K562 (cell line): ENCODE measurements around the gene RAB6A. TPM values are rescaled to one million over a fixed set of nuclear protein-coding genes. Genes with fewer than 3 reads are reported as not detected.

Source experiments
- ATAC-seq: fragments of 200-7000 bp; cut with Tn5 transposase; 3 replicates; pipeline ENCODE4 v1.9.1; 2020; ENCODE audit warnings: moderate library complexity
- BruUV-seq: library from RNA; stranded (reverse); fragments of 400-500 nt; replicated peaks from 2 replicates; lab custom pipeline; 2021; lab: Mats Ljungman, UMichigan
- CTCF ChIA-PET: fragments of 300-600 bp; formaldehyde crosslinking; extraction: SDS; loops from one replicate; lab custom pipeline; 2021; ENCODE audit warnings: low intra/inter-chr PET ratio; lab: Yijun Ruan, JAX
- POLR2A ChIA-PET: fragments of 300-600, 350-650 bp; sonication (Branson Sonifier 250); formaldehyde crosslinking; extraction: SDS; loops from one replicate; lab custom pipeline; 2021; ENCODE audit warnings: antibody characterized with exemption, inconsistent platforms; lab: Yijun Ruan, JAX
- DNase-seq, 4 experiments: peaks; one replicate each; pipeline versions ENCODE4 v3.0.0 to v3.0.0-alpha.2; 2011 to 2018; ENCODE audit warnings: low spot score in 3 of 4, mixed read lengths in 3 of 4; ENCODE audit errors: extremely low read depth in 1 of 4
- FAIRE-seq: peaks from 2 replicates; lab custom pipeline; 2011; peaks lifted over from hg19 to GRCh38; lab: Jason Lieb, UNC
- H2AFZ ChIP-seq: 2 replicates; pipeline ENCODE4 v1.6.0; 2011; ENCODE audit warnings: low read depth, low read length, control low read depth, inconsistent platforms
- H3K27ac ChIP-seq: fragments of 200-600 bp; 3 replicates; pipeline ENCODE4 v1.8.0; 2011; ENCODE audit warnings: low read depth, mild to moderate bottlenecking, control low read depth, inconsistent platforms, low read length, moderate library complexity, mixed read lengths; ENCODE audit errors: extremely low read depth
- H3K27me3 ChIP-seq, 2 experiments: fragments of 300-600 bp in 1 of 2; 2 replicates in 1 of 2; 3 replicates in 1 of 2; pipeline versions ENCODE4 v1.6.0 to v1.8.0; 2011; ENCODE audit warnings: inconsistent platforms in 2 of 2, low read length in 2 of 2, mild to moderate bottlenecking in 1 of 2, mixed read lengths in 1 of 2, moderate library complexity in 1 of 2; ENCODE audit not compliant: control insufficient read depth in 2 of 2, insufficient read depth in 2 of 2
- H3K36me3 ChIP-seq: fragments of 300-600 bp; 3 replicates; pipeline ENCODE4 v1.8.0; 2011; ENCODE audit warnings: mild to moderate bottlenecking, low read length, inconsistent platforms; ENCODE audit not compliant: control insufficient read depth, insufficient read depth
- H3K4me1 ChIP-seq, 2 experiments: fragments of 200-600 bp in 1 of 2; replicated peaks in 1 of 2; 2 replicates in 1 of 2; 3 replicates in 1 of 2; pipeline versions ENCODE4 v1.5.1 to v1.8.0; 2011; ENCODE audit warnings: inconsistent platforms in 2 of 2, low read length in 2 of 2, mild to moderate bottlenecking in 1 of 2, mixed read lengths in 1 of 2, moderate library complexity in 1 of 2; ENCODE audit not compliant: control insufficient read depth in 2 of 2, insufficient read depth in 2 of 2
- H3K4me2 ChIP-seq: 2 replicates; pipeline ENCODE4 v1.6.1; 2011; ENCODE audit warnings: low read length, control low read depth, inconsistent platforms, mixed read lengths; ENCODE audit not compliant: insufficient read depth
- H3K4me3 ChIP-seq: fragments of 200-600 bp; sonication (generic), shearing (Covaris generic); 2 replicates; pipeline ENCODE4 v1.5.1; 2016; ENCODE audit warnings: control low read depth, inconsistent platforms
- H3K79me2 ChIP-seq: fragments of 200-600 bp; 3 replicates; pipeline ENCODE4 v1.8.0; 2011; ENCODE audit warnings: low read length, inconsistent platforms; ENCODE audit not compliant: control insufficient read depth, insufficient read depth
- H3K9ac ChIP-seq, 2 experiments: 2 replicates each; pipeline versions ENCODE4 v1.6.0 to v1.6.1; 2011; ENCODE audit warnings: low read depth in 2 of 2, low read length in 2 of 2, control low read depth in 1 of 2, inconsistent platforms in 1 of 2, mild to moderate bottlenecking in 1 of 2, mixed read lengths in 1 of 2; ENCODE audit not compliant: insufficient read depth in 1 of 2
- H3K9me1 ChIP-seq: one replicate; pipeline ENCODE4 v1.6.0; 2011; ENCODE audit warnings: inconsistent platforms, mild to moderate bottlenecking, low read length, moderate library complexity; ENCODE audit not compliant: control insufficient read depth, insufficient read depth
- H3K9me3 ChIP-seq: replicated peaks from 2 replicates; pipeline ENCODE4 v1.5.1; 2011; ENCODE audit warnings: low read depth, low read length, inconsistent platforms; ENCODE audit not compliant: control insufficient read depth, insufficient read depth
- H4K20me1 ChIP-seq: replicated peaks from 2 replicates; pipeline ENCODE4 v1.6.1; 2011; ENCODE audit warnings: low read length, inconsistent platforms, mixed read lengths; ENCODE audit not compliant: control insufficient read depth, insufficient read depth
- E2F8 ChIP-seq: fragments of 450-650 bp; IDR thresholded peaks from 2 replicates; pipeline ENCODE4 v1.7.1; 2018; ENCODE audit warnings: mild to moderate bottlenecking, low read depth; ENCODE audit not compliant: partially characterized antibody
- MTA2 ChIP-seq: fragments of 450-650 bp; IDR thresholded peaks from 2 replicates; pipeline ENCODE4 v1.6.1; 2016; ENCODE audit warnings: low read depth
- SETDB1 ChIP-seq: IDR thresholded peaks from one replicate; pipeline ENCODE4 v1.6.1; 2012; ENCODE audit warnings: low read length, control low read depth, inconsistent platforms
- SUPT5H ChIP-seq: fragments of 450-650 bp; IDR thresholded peaks from 2 replicates; pipeline ENCODE4 v1.6.1; 2016
- ZBTB17 ChIP-seq: fragments of 450-650 bp; formaldehyde crosslinking; IDR thresholded peaks from 2 replicates; pipeline ENCODE4 v1.4.0; 2020; ENCODE audit warnings: mild to moderate bottlenecking
- ZNF277 ChIP-seq: fragments of 250-450 bp; sonication (Bioruptor Pico); IDR thresholded peaks from 2 replicates; pipeline ENCODE4 v1.8.0; 2022; ENCODE audit warnings: inconsistent platforms, mild to moderate bottlenecking, moderate library complexity, borderline replicate concordance
- ZNF518B ChIP-seq: fragments of 250-450 bp; sonication (Bioruptor Pico); IDR thresholded peaks from 2 replicates; pipeline ENCODE4 v1.5.0; 2021; ENCODE audit warnings: mild to moderate bottlenecking, moderate library complexity
- WGBS: fragments of 100-300 bp; shearing (Covaris generic); methylation state at CpG from one replicate; pipeline ENCODE4 v1.1.6; 2016; ENCODE audit warnings: low coverage, mixed read lengths; ENCODE audit not compliant: insufficient coverage; ENCODE audit errors: missing lambda C conversion rate; 5-methylcytosine and 5-hydroxymethylcytosine counted together
- in situ Hi-C: fragments of 300-500 bp; cut with MboI; formaldehyde crosslinking; loops from 4 replicates; pipeline ENCODE4 v1.15.0; 2018; ENCODE audit warnings: inconsistent platforms, mixed read lengths
- intact Hi-C: fragments of 100-400 bp; cut with micrococcal nuclease; formaldehyde crosslinking; loops from 2 replicates; pipeline ENCODE4 v1.14.2; 2022
- polyA plus RNA-seq, 8 experiments: library from polyadenylated mRNA; depleted of rRNA in 4 of 8; stranded (reverse) in 5 of 8; unstranded in 3 of 8; fragments of >200 nt; fragmentation: Nextera tagmentation in 2 of 8; fragmentation: Illumina TruSeq in 1 of 8; extraction: Ambion mirVana in 2 of 8; extraction: Trizol in 1 of 8; gene quantifications; 2 replicates each; pipeline versions ENCODE4 v1.2.1 to v1.2.3, GENCODE V29; 2011 to 2014; ENCODE audit warnings: inconsistent platforms in 1 of 8, missing spikeins in 1 of 8
- total RNA-seq, 7 experiments: library from RNA; depleted of rRNA in 6 of 7; stranded (reverse); fragments of >200 nt in 6 of 7; fragmentation: Illumina TruSeq in 2 of 7; extraction: Trizol in 2 of 7; gene quantifications; 2 replicates each; pipeline versions ENCODE4 v1.2.1 to v1.2.3, GENCODE V29; 2011 to 2021; ENCODE audit warnings: low replicate concordance in 1 of 7

The RAB6A gene
- total and polyA plus RNA-seq, 9 of the 15 experiments (the other 6 are each of a cell fraction or from before 2014, with no cell fraction given) = 14.0 to 95.3 (median 45.4) TPM

- intact Hi-C loops = loop anchor here (10.0 kb wide), 1 partner anchor 148 kb away; no protein-coding TSS in a partner anchor
- ATAC-seq (peak; percentile 3), FAIRE-seq (no peak), DNase-seq (no peak)
- no peaks in the 10 kb centered on the region for H4K20me1 ChIP-seq
- no peaks in the 10 kb centered on the region for H3K9me1 ChIP-seq
- H3K36me3 ChIP-seq = peaks cover 11% of the 10 kb centered on the region
- H3K4me2 ChIP-seq = peak overlapping the region; percentile 91
- POLR2A ChIA-PET = interaction anchor here (0.7 to 3.6 kb wide), 8 partner anchors 8 to 35 kb away, joined by 3 to 37 read pairs (median 6); partner anchors contain the start of gene RAB6A
- peak overlapping the region; percentile 63 for H3K4me3 ChIP-seq
- CTCF ChIA-PET = no interaction called here
- WGBS = 4% methylated on average over 17 of the region's 17 CpGs
- peak overlapping the region; percentile 97 to 98 for H3K9ac ChIP-seq
- peak overlapping the region; percentile 95 for H2AFZ ChIP-seq
- peaks cover 16 to 33% of the 10 kb centered on the region in 2 experiments for H3K4me1 ChIP-seq
- H3K79me2 ChIP-seq = peaks cover 44% of the 10 kb centered on the region
- in situ Hi-C loops = no loop called here
- H3K27me3 ChIP-seq = no peaks in the 10 kb centered on the region
- H3K9me3 ChIP-seq = no peaks in the 10 kb centered on the region
- peak overlapping the region; percentile 95 for H3K27ac ChIP-seq
- no TSS peak for BruUV-seq
- no peak for TF ChIP-seq ZNF518B (CRISPR knock-in tag)
- TF ChIP-seq ZBTB17 (CRISPR knock-in tag) = no peak
- no peak for TF ChIP-seq SUPT5H
- no peak for TF ChIP-seq E2F8
- TF ChIP-seq MTA2 = no peak
- no peak for TF ChIP-seq ZNF277 (CRISPR knock-in tag)
- no peak for TF ChIP-seq SETDB1
Observed at GRCh38 chr11:73787051-73787642, 26.3 kb upstream of the RAB6A start.
